DMS79 treated with DMSO at 0.1 percent for 48 hours (cell line): ENCODE measurements around the gene POU2F1.
"Not testable (repeated sequence)": the region's sequence is repeated elsewhere in the genome, so short reads cannot be mapped to it uniquely, and the experiment has no call there.

Experiments
- DNase-seq: peaks from one replicate; lab custom pipeline; 2025; lab: John Stamatoyannopoulos, UW

POU2F1 gene

DNA sequence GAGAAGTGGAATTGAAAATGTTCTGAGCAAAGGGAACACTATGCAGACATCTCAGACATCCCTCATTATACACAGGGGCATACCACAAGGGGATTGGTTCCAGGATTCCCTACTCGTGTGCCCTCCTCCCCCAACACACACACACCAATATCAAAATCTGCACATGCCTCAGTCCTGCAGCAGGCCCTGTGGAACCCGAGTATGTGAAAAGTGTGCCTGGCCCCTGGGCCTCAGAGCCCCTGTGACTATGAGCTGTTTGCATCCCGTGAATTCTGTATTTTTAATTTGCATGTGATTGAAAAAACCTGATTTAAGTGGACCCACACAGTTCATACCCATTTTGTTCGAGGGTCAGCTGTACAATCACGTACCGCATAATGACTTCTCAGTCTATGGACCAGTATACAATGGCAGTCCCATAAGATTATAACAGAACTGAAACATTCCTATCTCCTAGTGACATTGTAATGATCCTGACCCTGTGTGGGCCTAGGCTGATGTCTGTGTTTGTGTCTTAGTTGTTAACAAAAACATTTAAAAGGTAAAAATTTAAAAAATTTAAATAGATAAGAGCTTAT lies 11.3 kb downstream of the POU2F1 start:
- DNase-seq = no peak

DNA sequence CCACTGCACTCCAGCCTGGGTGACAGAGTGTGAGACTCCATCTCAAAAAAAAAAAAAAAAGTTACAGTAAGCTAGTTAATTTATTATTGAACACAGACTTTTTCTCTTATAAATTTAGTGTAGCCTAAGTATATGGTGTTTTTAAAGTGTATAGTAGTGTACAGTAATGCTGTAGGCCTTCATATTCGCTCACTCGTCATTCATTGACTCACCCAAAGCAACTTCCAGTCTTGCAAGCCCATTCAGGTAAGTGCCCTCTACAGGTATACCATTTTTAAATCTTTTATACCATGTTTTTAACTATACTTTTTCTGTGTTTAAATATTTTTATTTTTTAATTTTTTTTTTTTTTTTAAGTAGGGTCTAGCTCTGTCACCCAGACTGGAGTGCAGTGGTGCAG lies 12.1 kb downstream of the POU2F1 start:
- no peak for DNase-seq

DNA sequence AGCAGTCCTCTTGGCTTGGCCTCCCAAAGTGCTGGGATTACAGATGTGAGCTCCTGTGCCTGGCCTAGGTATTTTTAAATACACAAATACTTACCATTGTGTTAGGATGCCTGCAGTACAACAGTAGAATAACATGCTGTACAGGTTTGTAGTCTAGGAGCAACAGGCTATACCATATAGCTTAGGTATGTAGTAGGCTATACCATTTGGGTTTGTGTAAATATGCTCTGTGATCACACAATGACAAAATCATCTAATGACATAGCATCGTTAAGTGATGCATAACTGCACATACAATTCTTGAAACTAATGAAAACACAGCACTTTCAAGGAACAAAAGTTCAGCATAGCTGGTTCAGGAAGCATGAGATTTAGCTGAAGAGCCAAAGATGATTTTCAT lies 12.7 kb downstream of the POU2F1 start:
- no peak for DNase-seq

DNA sequence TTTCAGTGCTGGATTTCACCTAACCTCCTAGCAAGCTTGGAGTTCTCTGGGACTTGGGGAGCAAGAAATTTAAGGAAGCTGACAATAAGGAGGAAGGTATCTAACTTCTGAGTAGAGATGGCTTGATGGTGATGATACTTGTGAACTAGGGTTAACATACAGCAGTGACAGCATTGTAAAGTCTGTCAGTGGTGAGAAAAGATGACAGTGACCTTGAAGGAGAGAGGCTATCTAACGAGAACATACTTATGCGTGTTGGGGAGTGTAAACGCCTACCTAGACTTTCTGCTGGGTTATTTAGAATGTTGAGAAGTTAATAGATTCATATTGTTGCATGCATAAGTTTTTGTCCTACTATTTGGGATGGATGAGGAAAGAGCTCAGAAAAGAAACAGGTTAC lies 16.3 kb downstream of the POU2F1 start:
- DNase-seq = no peak

DNA sequence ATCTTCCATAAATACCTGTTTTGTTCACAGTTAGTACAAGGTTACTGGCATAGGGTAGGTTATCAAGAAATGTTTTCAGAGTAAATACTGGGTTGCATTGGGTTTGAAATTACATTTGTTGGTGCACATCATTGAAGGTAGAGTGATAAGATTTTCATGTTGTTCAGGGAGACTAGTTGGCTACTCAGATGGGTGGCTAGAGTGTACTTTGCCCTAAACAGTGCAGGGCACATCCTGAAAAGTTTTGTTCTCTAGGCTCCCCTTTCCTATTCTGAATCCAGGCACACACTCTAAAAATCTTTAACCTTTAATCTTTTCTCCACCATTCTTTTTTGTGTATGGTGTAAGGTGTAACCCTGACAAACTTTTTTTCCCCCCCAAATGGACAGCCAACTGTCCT lies 18.0 kb downstream of the POU2F1 start:
- DNase-seq = no peak

DNA sequence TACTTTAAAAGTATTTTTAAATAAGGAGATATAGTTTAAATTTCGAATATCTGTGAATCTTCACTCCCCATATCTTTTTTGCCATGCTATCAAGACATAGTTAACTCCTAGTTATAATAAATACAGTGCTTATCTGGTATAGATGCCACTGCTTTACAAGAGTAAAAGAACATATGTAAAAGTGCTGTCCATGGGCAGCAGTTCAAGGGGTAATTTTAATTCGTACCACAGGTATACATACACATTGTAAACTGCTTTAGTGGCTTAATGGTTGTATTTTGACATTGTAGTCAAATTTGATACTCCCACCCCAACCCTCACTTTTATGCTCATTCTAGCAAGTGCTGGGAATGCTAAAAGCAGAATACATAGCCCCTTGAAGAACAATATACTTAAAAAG lies 18.6 kb downstream of the POU2F1 start:
- DNase-seq = no peak

DNA sequence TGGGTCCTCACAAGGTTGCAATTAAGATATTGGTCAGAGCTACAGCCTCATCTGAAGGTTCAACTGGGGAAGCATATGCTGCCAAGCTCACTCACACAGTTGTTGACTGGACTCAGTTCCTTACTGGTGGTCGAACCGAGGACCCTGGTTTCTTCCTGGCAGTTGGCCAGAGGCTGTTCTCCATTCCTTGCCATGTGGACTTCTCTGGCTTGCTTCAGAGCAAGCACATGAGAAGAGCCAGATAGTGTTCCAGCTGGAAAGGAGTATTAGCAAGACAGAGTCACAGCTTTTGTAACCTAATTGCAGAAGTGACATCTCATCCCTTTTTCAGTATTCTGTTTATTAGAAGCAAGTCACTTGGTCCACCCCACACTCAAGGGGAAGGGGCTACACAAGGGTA lies 23.6 kb downstream of the POU2F1 start:
- DNase-seq = no peak

DNA sequence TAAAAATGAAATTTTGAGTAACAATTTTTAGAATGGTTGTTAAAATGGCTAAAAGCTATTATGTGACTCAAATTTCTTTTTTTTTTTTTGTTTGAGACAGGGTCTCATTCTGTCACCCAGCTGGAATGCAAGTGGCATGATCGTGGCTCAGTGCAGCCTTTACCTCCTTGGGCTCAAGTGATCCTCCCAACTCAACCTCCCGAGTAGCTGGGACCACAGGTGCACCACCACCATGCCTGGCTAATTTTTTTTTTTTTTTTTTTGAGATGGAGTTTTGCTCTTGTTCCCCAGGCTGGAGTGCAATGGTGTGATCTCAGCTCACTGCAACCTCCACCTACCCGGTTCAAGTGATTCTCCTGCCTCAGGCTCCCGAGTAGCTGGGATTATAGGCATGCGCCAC lies 24.5 kb downstream of the POU2F1 start:
- not testable (repeated sequence) for DNase-seq

DNA sequence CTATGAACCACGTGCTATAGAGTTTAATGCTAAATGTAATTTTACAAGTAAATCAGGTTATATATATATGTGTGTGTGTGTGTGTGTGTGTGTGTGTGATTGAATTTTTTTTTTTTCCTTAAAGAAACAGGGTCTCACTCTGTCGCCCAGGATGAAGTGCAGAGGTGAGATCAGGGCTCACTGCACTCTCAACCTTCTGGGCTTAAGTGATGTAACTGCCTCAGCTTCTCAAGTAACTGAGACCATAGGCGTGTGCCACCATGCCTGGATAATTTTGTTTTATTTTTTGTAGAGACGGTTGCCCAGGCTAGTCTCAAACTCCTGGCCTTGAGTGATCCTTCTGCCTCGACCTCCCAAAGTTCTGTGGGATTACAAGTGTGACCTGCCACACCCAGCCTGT lies 26.3 kb downstream of the POU2F1 start:
- no peak for DNase-seq

DNA sequence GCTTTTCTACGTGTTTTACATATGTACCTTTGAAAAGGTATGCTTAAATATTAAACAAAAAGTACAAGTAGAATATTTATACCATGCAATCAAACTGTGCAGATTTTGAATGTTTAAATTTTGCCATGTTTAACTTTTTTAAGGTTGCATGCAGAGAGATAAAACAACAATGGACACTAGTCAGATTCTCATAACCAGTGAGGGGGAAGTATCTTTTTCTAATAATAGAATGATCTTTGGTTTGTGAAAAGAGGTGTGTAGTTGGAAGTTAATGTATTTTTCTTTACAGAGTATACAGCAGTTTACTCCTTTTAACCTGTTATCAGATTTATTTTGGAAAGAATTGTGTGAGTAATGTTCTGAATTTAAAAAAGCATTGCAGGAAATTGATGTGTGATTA lies 27.1 kb downstream of the POU2F1 start:
- DNase-seq = no peak

DNA sequence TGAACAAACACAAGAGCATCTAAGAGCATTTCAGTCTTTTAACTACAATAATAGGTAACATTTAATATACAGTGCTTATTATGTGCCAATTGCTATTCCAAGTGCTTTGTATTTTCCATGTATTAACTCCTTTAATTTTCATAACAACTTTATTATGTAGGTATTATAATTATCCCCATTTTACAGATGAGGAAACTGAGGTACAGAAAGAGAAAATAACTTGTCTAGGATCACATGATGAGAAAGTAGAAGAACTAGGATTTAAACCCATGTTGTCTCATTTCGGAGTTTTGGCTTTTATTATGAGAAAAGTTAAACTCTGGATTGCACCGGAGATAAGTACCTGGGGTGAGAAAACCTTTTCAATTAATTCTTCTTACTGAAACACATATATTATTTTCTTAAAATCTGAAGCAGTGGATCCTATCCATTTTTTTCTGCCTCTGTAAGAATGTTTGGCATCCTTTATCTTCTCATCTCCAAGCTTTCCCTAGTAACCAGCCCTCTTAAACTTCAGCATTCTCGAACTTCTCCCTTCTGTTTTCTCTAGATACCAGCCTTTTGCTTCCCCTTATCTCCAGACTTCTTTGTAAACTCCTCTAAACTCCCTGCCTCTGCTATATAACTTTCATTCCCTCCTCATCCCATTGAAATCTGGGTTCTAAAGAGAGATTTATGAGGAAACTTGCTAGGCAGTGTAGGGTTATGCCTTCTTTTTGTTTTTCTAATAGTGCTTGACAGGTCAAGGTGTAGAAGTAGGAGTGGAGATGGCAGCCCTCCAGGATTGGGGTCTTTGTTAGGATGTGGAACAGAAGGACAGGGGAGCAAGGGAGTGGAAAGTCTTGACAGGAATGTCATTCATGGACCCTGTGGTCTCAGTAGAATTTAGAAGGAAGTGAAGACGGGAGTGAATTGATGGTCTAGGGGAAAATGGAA lies 28.3 kb downstream of the POU2F1 start:
- no peak for DNase-seq

DNA sequence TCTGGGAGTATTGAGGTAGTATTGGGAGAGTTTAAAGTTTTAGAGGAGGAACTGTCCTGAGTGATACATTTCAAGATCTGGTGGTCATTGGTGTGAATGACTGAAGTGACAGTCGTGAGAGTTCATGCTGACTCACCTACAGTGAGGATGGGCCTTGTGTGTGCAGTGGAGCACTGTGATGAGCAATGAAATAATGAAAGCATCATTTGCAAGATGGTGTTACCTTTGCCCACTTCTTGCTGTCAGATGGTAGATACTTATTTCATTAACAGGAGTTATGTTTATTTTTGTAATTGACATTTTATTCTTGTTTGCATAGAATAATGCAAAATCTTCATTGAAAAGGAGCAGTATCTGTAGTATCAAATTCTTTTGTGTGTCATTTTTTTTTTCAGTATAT lies 29.0 kb downstream of the POU2F1 start:
- no peak for DNase-seq

DNA sequence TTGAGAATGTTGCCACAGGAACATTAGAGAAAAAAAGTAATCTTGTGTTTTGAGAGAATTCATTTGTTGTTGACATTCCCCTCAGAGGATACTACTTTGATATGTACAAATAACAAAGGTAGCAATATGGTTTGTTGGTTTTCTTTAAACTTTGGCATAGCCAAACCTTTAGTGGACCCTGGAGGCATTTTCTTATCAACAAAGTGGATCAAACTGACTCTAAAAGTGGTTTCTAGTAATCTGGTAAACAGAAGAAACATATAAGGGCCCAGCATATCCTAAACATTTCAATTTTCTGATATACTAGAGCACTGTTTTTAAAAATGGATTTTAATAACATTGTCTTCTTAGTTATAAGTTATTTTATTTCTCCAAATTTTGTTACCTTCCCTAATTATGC lies 29.8 kb downstream of the POU2F1 start:
- no peak for DNase-seq

DNA sequence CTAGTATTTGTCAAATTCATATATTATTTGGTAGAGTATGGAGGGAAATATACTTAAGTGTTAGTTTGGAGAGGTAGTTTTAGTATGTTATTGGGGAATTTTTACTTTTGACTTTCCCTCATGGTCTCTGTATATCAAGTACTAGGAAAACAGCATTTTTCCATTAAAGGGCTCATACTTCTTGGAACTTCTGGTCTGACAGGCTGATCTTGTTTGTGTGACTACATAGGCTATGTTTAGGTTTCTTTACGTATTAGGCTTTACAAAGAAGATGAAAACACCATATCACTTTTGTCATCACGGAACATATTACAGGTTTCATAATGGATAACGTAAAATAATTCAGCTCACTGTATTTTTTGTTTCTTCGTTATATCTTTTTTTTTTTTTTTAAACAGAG lies 30.8 kb downstream of the POU2F1 start:
- no peak for DNase-seq

DNA sequence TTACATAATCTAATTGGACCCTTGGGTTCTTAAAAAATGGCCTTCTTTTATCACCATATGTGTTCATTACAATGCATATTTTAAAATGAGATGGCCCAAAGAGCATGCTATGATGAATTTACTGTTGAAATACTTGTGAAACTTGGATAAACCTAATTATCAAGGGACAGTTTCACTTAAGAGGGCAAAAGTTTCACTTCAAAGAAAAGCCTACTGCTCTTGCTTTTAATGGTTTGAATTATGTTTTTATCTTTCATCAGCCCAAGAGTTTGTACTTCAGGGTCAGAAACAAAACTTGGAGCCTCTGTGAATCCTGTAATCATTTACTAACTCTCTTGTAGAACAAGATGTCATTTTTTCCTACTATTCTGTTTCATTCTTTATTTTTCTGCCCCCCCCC lies 32.3 kb downstream of the POU2F1 start:
- no peak for DNase-seq

DNA sequence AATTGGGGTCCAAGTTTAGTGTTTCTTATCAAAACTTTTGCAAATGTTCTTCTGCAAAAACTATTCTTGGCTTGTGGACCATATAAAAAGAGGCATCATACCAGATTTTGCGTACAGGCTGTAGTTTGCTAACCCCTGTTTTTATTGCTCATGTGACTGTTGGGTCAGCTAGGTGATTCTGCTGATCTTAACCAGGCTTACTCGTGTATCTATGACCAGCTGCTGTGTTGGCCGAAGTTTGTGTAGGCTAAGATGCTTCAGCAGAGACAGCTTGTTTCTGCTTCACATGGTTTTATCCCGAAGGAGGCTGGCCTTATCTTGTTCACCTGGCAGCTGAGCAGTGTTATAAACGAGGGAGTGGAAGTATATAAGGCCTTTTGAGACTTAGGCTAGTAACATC lies 38.2 kb downstream of the POU2F1 start:
- DNase-seq = no peak

DNA sequence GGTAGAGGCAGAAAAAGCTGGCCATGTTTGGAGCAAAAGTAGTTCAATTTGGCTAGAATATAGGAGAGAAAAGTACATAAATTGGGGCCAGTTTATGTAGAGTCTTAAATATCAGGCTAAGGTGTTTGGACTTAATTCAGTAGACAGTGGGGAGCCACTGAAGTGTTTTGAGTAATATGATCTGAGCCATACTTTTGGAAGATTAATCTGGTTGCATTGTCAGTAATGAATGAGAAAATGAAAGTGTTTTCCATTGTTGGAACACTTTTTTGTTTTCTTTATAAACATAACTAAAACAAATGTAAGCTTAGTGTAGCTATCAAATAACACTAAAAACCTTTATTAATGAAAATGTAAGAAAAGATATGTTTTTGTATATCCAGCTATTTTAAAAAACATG lies 42.1 kb downstream of the POU2F1 start:
- peak; percentile 53 for DNase-seq

DNA sequence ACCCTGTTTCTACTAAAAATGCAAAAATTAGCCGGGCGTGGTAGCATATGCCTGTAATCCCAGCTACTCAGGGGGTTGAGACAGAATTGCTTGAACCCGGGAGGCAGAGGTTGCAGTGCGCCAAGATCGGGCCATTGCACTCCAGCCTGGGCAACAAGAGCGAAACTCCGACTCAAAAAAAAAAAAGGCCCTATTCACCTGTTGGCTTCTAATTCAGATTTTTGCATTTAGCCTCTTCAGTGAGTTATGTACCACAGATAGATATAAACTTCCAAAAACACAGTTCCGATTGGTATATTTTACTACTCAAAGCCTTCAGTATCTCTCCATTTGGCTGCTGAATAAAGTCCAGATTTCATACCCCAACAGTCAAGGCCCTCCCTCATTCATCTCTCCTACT lies 42.7 kb downstream of the POU2F1 start:
- no peak for DNase-seq

DNA sequence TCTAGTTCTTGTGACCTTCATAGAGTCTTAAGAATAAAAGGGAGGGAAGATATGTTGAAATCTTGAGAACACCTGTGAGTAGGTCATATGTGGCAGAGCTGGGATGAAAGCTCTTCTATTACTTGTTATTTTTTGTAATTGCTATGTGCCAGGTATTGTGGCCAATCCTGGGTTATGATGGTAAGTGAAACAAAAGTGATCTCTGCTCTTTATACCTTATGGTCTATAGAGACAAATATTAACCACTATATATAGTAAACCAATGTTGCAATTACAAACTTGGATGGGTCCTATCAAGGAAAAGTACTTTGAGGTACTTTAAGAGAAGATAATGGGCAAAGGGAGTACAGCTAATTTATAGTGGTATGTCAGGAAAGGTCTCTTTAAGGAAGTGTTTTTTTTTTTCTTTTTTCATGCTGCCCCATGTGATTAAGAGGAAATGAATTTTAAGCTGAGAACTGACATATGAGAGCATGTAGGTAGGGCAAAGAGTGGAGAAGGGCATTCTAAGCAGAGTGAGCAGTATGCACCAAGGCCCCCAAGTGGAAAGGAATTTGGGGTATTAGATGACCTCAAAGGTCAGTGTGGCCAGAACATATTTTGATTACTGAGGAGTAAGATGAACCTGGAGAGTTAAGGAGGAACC lies 43.3 kb downstream of the POU2F1 start:
- peak; percentile 25 for DNase-seq

DNA sequence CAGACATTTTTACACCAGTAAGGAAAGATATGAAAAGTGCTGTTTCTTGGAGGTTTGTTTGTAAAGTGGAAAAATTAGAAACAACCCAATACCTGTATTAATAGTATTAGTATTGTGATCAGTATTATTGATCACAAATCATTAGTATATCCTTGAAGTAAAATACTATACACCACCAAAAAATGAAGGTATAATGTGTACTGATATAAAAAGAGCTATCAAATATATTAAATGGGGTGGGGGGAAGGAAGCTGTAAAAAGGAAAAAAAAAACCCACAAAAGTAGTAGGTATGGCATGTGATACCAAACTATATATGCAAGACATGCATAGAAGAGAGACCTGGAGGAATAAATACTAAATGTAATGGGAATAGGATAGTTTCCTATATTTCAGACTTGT lies 46.3 kb downstream of the POU2F1 start:
- DNase-seq = no peak

DNA sequence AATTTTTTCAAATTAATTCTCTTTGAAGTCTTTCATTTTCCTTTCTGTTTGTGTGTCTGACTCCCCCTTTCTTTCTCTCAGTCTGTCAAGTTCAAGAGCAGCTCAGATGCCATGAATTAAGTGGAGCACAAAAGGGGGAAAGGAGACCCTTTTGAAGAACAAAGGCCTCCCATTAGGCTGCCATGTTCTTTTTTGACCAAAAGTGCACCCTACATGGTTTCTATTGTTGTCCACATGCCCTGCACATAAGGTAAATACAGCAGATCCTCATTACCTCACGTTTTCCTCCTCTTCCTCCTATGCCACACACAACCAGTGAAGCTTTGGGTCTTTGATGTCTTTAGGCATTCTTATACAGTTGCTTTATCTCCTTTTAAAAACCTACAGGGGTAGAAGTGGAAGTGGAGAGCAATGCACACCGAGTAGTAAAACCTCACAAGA lies 47.7 kb downstream of the POU2F1 start:
- no peak for DNase-seq

DNA sequence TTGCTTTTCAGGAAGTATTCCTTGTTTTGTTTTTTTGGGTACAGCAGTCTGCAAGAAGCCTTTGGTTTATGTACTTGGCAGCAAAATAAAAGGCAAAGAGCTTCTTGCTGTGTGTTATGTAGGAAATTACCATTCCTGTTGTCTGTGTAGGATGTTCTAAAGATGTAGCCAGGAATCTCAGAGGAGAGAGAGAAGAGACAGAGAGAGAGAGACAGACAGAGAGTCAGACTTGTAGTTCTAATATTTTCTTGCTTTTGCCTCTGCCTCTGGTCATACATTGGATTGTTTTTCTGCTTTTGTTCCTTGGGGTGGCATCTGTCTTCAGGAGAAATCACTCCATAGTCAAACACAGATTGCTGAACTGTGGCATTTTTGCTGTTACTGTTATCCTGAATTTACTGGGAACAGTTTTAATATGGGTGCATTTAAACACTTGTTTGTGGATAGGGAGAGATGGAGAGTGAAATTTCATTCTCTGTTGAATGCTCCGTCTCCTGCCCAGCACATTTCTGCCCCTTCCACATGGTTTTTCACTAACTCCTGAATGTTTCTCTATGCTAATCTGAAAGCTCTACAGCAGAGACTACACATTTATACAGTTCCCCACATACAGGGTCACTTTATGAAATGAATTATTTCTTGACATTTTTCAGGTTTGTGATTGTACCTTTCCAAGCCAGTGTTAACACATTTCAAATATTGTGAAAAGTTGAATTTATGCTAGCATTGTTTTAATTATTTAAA lies 49.8 kb downstream of the POU2F1 start:
- DNase-seq = no peak
